ENCODE results near the gene TEX2.
"Not testable (repeated sequence)": the region's sequence is repeated elsewhere in the genome, so short reads cannot be mapped to it uniquely, and the experiment has no call there.

TEX2 gene

GRCh38 chr17:64174686-64175456 lies 88.2 kb downstream of the TEX2 start:
- H3K4ac ChIP-seq (ENCODE audit: low read depth, low read length) = no peak overlapping the region
- H4K8ac ChIP-seq (ENCODE audit: low read depth, low read length) = no peak overlapping the region
- H3K79me2 ChIP-seq (ENCODE audit: control insufficient read depth, insufficient read depth, low read length) = no peaks in the 10 kb centered on the region
- no peak overlapping the region for H4K5ac ChIP-seq (ENCODE audit: low read length)
- H2BK5ac ChIP-seq (ENCODE audit: low read length) = no peak overlapping the region
- no peaks in the 10 kb centered on the region for H3K27me3 ChIP-seq (ENCODE audit: insufficient read depth, low read length, poor library complexity)
- no peak overlapping the region for H3K23ac ChIP-seq (ENCODE audit: low read length)
- no peak for DNase-seq
- H3K18ac ChIP-seq (ENCODE audit: low read length) = no peak overlapping the region
- WGBS (ENCODE audit: extremely low coverage, insufficient coverage, low lambda C conversion rate) = no CpG with 5 or more reads among the region's 7 CpGs
- H3K36me3 ChIP-seq (ENCODE audit: control insufficient read depth, insufficient read depth, low read length) = no peaks in the 10 kb centered on the region
- H2BK15ac ChIP-seq (replicated peaks; ENCODE audit: low read depth) = no peak overlapping the region
- no peak overlapping the region for H2BK120ac ChIP-seq (ENCODE audit: low read depth, low read length)
- H3K4me1 ChIP-seq (ENCODE audit: control insufficient read depth, low read depth, low read length) = no peaks in the 10 kb centered on the region
- no peak overlapping the region for H3K4me2 ChIP-seq (ENCODE audit: low read length)
- no peak overlapping the region for H3K56ac ChIP-seq (ENCODE audit: low read length)
- H3K79me1 ChIP-seq (ENCODE audit: low read length) = no peaks in the 10 kb centered on the region
- no peak overlapping the region for H2AK5ac ChIP-seq (ENCODE audit: low read length)
- H3K9ac ChIP-seq (ENCODE audit: low read length) = no peak overlapping the region
- H3K4me3 ChIP-seq (ENCODE audit: low read length) = no peak overlapping the region
- H3K27ac ChIP-seq (ENCODE audit: low read depth, low read length) = no peak overlapping the region

DNA sequence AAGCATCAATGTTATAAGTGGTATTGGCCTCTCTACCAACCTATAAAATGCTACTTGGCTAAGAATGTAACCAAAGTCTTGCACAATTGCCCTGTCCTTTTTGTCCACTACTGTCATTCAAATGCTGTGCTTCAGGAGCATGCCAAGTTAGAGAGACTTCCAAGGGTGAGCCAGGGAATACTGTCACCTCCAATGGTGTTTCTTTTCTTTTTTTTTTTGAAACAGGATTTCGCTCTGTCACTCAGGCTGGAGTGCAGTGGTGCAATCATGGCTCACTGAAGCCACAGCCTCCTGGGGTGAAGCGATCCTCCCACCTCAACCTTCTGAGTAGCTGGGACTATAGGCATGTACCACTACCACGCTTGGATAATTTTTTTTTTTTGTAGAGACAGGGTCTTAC lies 89.4 kb downstream of the TEX2 start:
- no peak overlapping the region for H3K4ac ChIP-seq (ENCODE audit: low read depth, low read length)
- DNase-seq = no peak
- H3K27me3 ChIP-seq (ENCODE audit: insufficient read depth, low read length, poor library complexity) = no peaks in the 10 kb centered on the region
- no peak overlapping the region for H3K4me2 ChIP-seq (ENCODE audit: low read length)
- no peak overlapping the region for H4K8ac ChIP-seq (ENCODE audit: low read depth, low read length)
- no peaks in the 10 kb centered on the region for H3K4me1 ChIP-seq (ENCODE audit: control insufficient read depth, low read depth, low read length)
- H2BK5ac ChIP-seq (ENCODE audit: low read length) = no peak overlapping the region
- H3K18ac ChIP-seq (ENCODE audit: low read length) = no peak overlapping the region
- no peak overlapping the region for H2AK5ac ChIP-seq (ENCODE audit: low read length)
- H3K79me1 ChIP-seq (ENCODE audit: low read length) = no peaks in the 10 kb centered on the region
- no peak overlapping the region for H3K9ac ChIP-seq (ENCODE audit: low read length)
- H3K36me3 ChIP-seq (ENCODE audit: control insufficient read depth, insufficient read depth, low read length) = no peaks in the 10 kb centered on the region
- no CpG with 5 or more reads among the region's 3 CpGs for WGBS (ENCODE audit: extremely low coverage, insufficient coverage, low lambda C conversion rate)
- H2BK15ac ChIP-seq (replicated peaks; ENCODE audit: low read depth) = no peak overlapping the region
- H3K27ac ChIP-seq (ENCODE audit: low read depth, low read length) = no peak overlapping the region
- no peaks in the 10 kb centered on the region for H3K79me2 ChIP-seq (ENCODE audit: control insufficient read depth, insufficient read depth, low read length)
- H3K56ac ChIP-seq (ENCODE audit: low read length) = no peak overlapping the region
- H3K23ac ChIP-seq (ENCODE audit: low read length) = no peak overlapping the region
- no peak overlapping the region for H4K5ac ChIP-seq (ENCODE audit: low read length)
- no peak overlapping the region for H2BK120ac ChIP-seq (ENCODE audit: low read depth, low read length)
- no peak overlapping the region for H3K4me3 ChIP-seq (ENCODE audit: low read length)

GRCh38 chr17:64172510-64172909 lies 90.5 kb downstream of the TEX2 start:
- no CpG with 5 or more reads among the region's 3 CpGs for WGBS (ENCODE audit: extremely low coverage, insufficient coverage, low lambda C conversion rate)
- no peak for DNase-seq
- Histone ChIP-seq H3K27ac (ENCODE audit: low read depth, low read length) (no peak overlapping the region), H3K36me3 (ENCODE audit: control insufficient read depth, insufficient read depth, low read length) (no peaks in the 10 kb centered on the region), H2AK5ac (ENCODE audit: low read length) (no peak overlapping the region), H2BK120ac (ENCODE audit: low read depth, low read length) (no peak overlapping the region), H3K79me1 (ENCODE audit: low read length) (no peaks in the 10 kb centered on the region), H3K4ac (ENCODE audit: low read depth, low read length) (no peak overlapping the region), H3K9ac (ENCODE audit: low read length) (no peak overlapping the region), H3K4me2 (ENCODE audit: low read length) (no peak overlapping the region), H4K8ac (ENCODE audit: low read depth, low read length) (no peak overlapping the region), H3K23ac (ENCODE audit: low read length) (no peak overlapping the region), H3K4me1 (ENCODE audit: control insufficient read depth, low read depth, low read length) (no peaks in the 10 kb centered on the region), H4K5ac (ENCODE audit: low read length) (no peak overlapping the region), H3K27me3 (ENCODE audit: insufficient read depth, low read length, poor library complexity) (no peaks in the 10 kb centered on the region), H3K79me2 (ENCODE audit: control insufficient read depth, insufficient read depth, low read length) (no peaks in the 10 kb centered on the region), H2BK15ac (replicated peaks; ENCODE audit: low read depth) (no peak overlapping the region), H3K4me3 (ENCODE audit: low read length) (no peak overlapping the region), H3K56ac (ENCODE audit: low read length) (no peak overlapping the region), H3K18ac (ENCODE audit: low read length) (no peak overlapping the region), H2BK5ac (ENCODE audit: low read length) (no peak overlapping the region)

GRCh38 chr17:64171041-64171440 lies 92.0 kb downstream of the TEX2 start:
- no peak overlapping the region for H3K18ac ChIP-seq (ENCODE audit: low read length)
- H3K79me2 ChIP-seq (ENCODE audit: control insufficient read depth, insufficient read depth, low read length) = no peaks in the 10 kb centered on the region
- DNase-seq = peak; percentile 37
- WGBS (ENCODE audit: extremely low coverage, insufficient coverage, low lambda C conversion rate) = no CpG with 5 or more reads among the region's 8 CpGs
- H4K5ac ChIP-seq (ENCODE audit: low read length) = no peak overlapping the region
- no peak overlapping the region for H3K23ac ChIP-seq (ENCODE audit: low read length)
- H3K9ac ChIP-seq (ENCODE audit: low read length) = no peak overlapping the region
- no peak overlapping the region for H2BK5ac ChIP-seq (ENCODE audit: low read length)
- no peak overlapping the region for H3K27ac ChIP-seq (ENCODE audit: low read depth, low read length)
- H3K4me3 ChIP-seq (ENCODE audit: low read length) = no peak overlapping the region
- no peak overlapping the region for H2AK5ac ChIP-seq (ENCODE audit: low read length)
- H3K79me1 ChIP-seq (ENCODE audit: low read length) = no peaks in the 10 kb centered on the region
- no peaks in the 10 kb centered on the region for H3K27me3 ChIP-seq (ENCODE audit: insufficient read depth, low read length, poor library complexity)
- no peak overlapping the region for H3K4me2 ChIP-seq (ENCODE audit: low read length)
- H3K4ac ChIP-seq (ENCODE audit: low read depth, low read length) = no peak overlapping the region
- H4K8ac ChIP-seq (ENCODE audit: low read depth, low read length) = no peak overlapping the region
- H3K56ac ChIP-seq (ENCODE audit: low read length) = no peak overlapping the region
- H3K36me3 ChIP-seq (ENCODE audit: control insufficient read depth, insufficient read depth, low read length) = no peaks in the 10 kb centered on the region
- H2BK120ac ChIP-seq (ENCODE audit: low read depth, low read length) = no peak overlapping the region
- H3K4me1 ChIP-seq (ENCODE audit: control insufficient read depth, low read depth, low read length) = no peaks in the 10 kb centered on the region
- no peak overlapping the region for H2BK15ac ChIP-seq (replicated peaks; ENCODE audit: low read depth)

DNA sequence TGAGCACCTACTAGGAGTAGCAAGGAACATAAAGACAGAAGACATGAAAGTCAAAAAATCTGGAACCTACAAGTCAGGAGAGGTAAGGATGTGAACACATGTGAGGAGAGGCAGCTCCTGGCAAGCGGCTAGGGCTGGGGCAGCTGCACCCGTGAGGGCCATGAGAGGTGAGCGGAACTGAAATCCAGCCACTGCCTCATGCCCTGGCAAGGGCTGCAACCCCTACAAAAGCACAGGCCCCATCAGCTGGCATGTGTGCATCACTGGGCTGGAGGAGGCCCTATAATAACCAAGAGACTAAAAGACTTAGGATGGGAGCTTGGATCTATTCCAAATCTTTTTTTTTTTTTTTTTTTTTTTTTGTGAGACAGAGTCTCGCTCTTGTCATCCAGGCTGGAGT lies 92.8 kb downstream of the TEX2 start:
- Histone ChIP-seq H3K27me3 (ENCODE audit: insufficient read depth, low read length, poor library complexity) (no peaks in the 10 kb centered on the region), H3K4me2 (ENCODE audit: low read length) (no peak overlapping the region), H2AK5ac (ENCODE audit: low read length) (no peak overlapping the region), H3K9ac (ENCODE audit: low read length) (no peak overlapping the region), H3K18ac (ENCODE audit: low read length) (no peak overlapping the region), H2BK5ac (ENCODE audit: low read length) (no peak overlapping the region), H3K27ac (ENCODE audit: low read depth, low read length) (no peak overlapping the region), H3K4ac (ENCODE audit: low read depth, low read length) (no peak overlapping the region), H4K8ac (ENCODE audit: low read depth, low read length) (no peak overlapping the region), H3K36me3 (ENCODE audit: control insufficient read depth, insufficient read depth, low read length) (no peaks in the 10 kb centered on the region), H3K79me1 (ENCODE audit: low read length) (no peaks in the 10 kb centered on the region), H3K79me2 (ENCODE audit: control insufficient read depth, insufficient read depth, low read length) (no peaks in the 10 kb centered on the region), H3K4me3 (ENCODE audit: low read length) (no peak overlapping the region), H2BK15ac (replicated peaks; ENCODE audit: low read depth) (no peak overlapping the region), H3K23ac (ENCODE audit: low read length) (no peak overlapping the region), H3K56ac (ENCODE audit: low read length) (no peak overlapping the region), H3K4me1 (ENCODE audit: control insufficient read depth, low read depth, low read length) (no peaks in the 10 kb centered on the region), H4K5ac (ENCODE audit: low read length) (no peak overlapping the region), H2BK120ac (ENCODE audit: low read depth, low read length) (no peak overlapping the region)
- DNase-seq = no peak
- WGBS (ENCODE audit: extremely low coverage, insufficient coverage, low lambda C conversion rate) = no CpG with 5 or more reads among the region's 4 CpGs

DNA sequence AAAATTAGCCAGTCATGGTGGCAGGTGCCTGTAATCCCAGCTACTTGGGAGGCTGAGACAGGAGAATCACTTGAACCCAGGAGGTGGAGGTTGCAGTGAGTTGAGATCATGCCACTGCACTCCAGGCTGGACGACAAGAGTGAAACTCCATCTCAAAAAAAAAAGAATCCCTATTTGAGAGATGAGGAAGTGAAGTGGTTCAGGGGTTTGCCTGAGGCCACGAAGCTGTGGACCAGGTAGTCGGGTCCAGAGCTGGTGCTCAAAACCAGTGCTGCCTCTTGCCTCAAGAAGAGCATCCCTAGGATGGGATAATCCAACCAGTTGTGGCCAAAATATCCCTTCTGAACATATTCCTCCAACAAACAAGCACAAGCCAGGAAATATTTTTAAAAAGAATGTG lies 95.4 kb downstream of the TEX2 start:
- not testable (repeated sequence) for H3K56ac ChIP-seq (ENCODE audit: low read length); H4K5ac ChIP-seq (ENCODE audit: low read length); H3K79me1 ChIP-seq (ENCODE audit: low read length); H2BK5ac ChIP-seq (ENCODE audit: low read length); H3K4me1 ChIP-seq (ENCODE audit: control insufficient read depth, low read depth, low read length); DNase-seq; H2AK5ac ChIP-seq (ENCODE audit: low read length); H3K9ac ChIP-seq (ENCODE audit: low read length); H3K4ac ChIP-seq (ENCODE audit: low read depth, low read length); H2BK120ac ChIP-seq (ENCODE audit: low read depth, low read length); H3K36me3 ChIP-seq (ENCODE audit: control insufficient read depth, insufficient read depth, low read length); H3K27me3 ChIP-seq (ENCODE audit: insufficient read depth, low read length, poor library complexity); H3K18ac ChIP-seq (ENCODE audit: low read length); H2BK15ac ChIP-seq (replicated peaks; ENCODE audit: low read depth); H4K8ac ChIP-seq (ENCODE audit: low read depth, low read length); H3K23ac ChIP-seq (ENCODE audit: low read length); H3K4me3 ChIP-seq (ENCODE audit: low read length); H3K27ac ChIP-seq (ENCODE audit: low read depth, low read length); H3K4me2 ChIP-seq (ENCODE audit: low read length); H3K79me2 ChIP-seq (ENCODE audit: control insufficient read depth, insufficient read depth, low read length)
- no CpG with 5 or more reads among the region's 3 CpGs for WGBS (ENCODE audit: extremely low coverage, insufficient coverage, low lambda C conversion rate)
